HepG2 (cell line): ENCODE measurements around the gene RNU6-1. TPM values are rescaled to one million over a fixed set of nuclear protein-coding genes. Genes with fewer than 3 reads are reported as not detected.

Source experiments
- ATF2 ChIP-seq: sonication (generic); formaldehyde crosslinking; IDR thresholded peaks from 2 replicates; pipeline ENCODE4 v1.4.0; 2020; ENCODE audit warnings: missing genetic modification reagents
- CBX2 ChIP-seq, 2 experiments: fragments of 200-600 bp in 1 of 2; sonication (generic); formaldehyde crosslinking in 1 of 2; IDR thresholded peaks; 2 replicates each; pipeline versions ENCODE4 v1.7.0 to v1.8.1; 2018 to 2022; ENCODE audit warnings: low read depth in 2 of 2, low read length in 1 of 2, mild to moderate bottlenecking in 1 of 2, missing genetic modification reagents in 1 of 2
- ERF ChIP-seq: IDR thresholded peaks from 2 replicates; pipeline ENCODE4 v1.6.1; 2018; ENCODE audit warnings: missing biosample characterization, missing genetic modification reagents
- ETV5 ChIP-seq: IDR thresholded peaks from 2 replicates; pipeline ENCODE4 v1.6.1; 2018; ENCODE audit warnings: missing biosample characterization, missing genetic modification reagents, inconsistent platforms, borderline replicate concordance
- ETV6 ChIP-seq: sonication (generic); formaldehyde crosslinking; conservative IDR thresholded peaks from 2 replicates; pipeline ENCODE4 v1.4.0; 2020; ENCODE audit warnings: missing genetic modification reagents
- EZH2 ChIP-seq: conservative IDR thresholded peaks from 2 replicates; pipeline ENCODE4 v1.6.1; 2012; ENCODE audit warnings: mild to moderate bottlenecking, low read depth, low read length, moderate library complexity
- MLXIP ChIP-seq: sonication (generic); formaldehyde crosslinking; IDR thresholded peaks from 2 replicates; pipeline ENCODE4 v1.9.0; 2021; ENCODE audit warnings: missing genetic modification reagents, borderline replicate concordance
- NFIB ChIP-seq: sonication (generic); formaldehyde crosslinking; IDR thresholded peaks from 2 replicates; pipeline ENCODE4 v1.9.0; 2021; ENCODE audit warnings: missing genetic modification reagents, mild to moderate bottlenecking, borderline replicate concordance
- NKX3-1 ChIP-seq: sonication (generic); formaldehyde crosslinking; IDR thresholded peaks from 2 replicates; pipeline ENCODE4 v1.5.0; 2020; ENCODE audit warnings: missing genetic modification reagents
- RNF219 ChIP-seq: sonication (generic); formaldehyde crosslinking; IDR thresholded peaks from 2 replicates; pipeline ENCODE4 v1.5.0; 2020; ENCODE audit warnings: mild to moderate bottlenecking, missing genetic modification reagents
- XBP1 ChIP-seq: sonication (generic); formaldehyde crosslinking; IDR thresholded peaks from 2 replicates; pipeline ENCODE4 v1.5.0; 2020; ENCODE audit warnings: missing genetic modification reagents
- ZNF12 ChIP-seq: sonication (generic); formaldehyde crosslinking; IDR thresholded peaks from 2 replicates; pipeline ENCODE4 v1.5.0; 2020; ENCODE audit warnings: missing genetic modification reagents
- ZNF546 ChIP-seq: sonication (generic); formaldehyde crosslinking; conservative IDR thresholded peaks from 2 replicates; pipeline ENCODE4 v1.8.1; 2023; ENCODE audit warnings: mild to moderate bottlenecking, missing genetic modification reagents
- ZSCAN31 ChIP-seq: sonication (generic); formaldehyde crosslinking; IDR thresholded peaks from 2 replicates; pipeline ENCODE4 v1.5.0; 2020; ENCODE audit warnings: low read depth, mild to moderate bottlenecking, missing genetic modification reagents
- ZXDC ChIP-seq: sonication (generic); formaldehyde crosslinking; IDR thresholded peaks from 2 replicates; pipeline ENCODE4 v1.5.0; 2020; ENCODE audit warnings: mild to moderate bottlenecking, missing genetic modification reagents
- polyA plus RNA-seq, 8 experiments: library from polyadenylated mRNA; depleted of rRNA in 3 of 8; stranded (reverse) in 7 of 8; unstranded in 1 of 8; fragments of >200 nt; fragmentation: Illumina TruSeq in 4 of 8; extraction: Trizol in 4 of 8; gene quantifications; 2 replicates each; pipeline versions ENCODE4 v1.2.1 to v1.2.3, GENCODE V29; 2011 to 2016; ENCODE audit warnings: low read depth in 4 of 8, missing spikeins in 1 of 8, mixed read lengths in 1 of 8; ENCODE audit not compliant: insufficient read depth in 1 of 8
- total RNA-seq, 5 experiments: library from RNA; depleted of rRNA; stranded (reverse); fragments of >200 nt; fragmentation: Illumina TruSeq; extraction: Trizol; gene quantifications; 2 replicates each; pipeline ENCODE4 v1.2.3, GENCODE V29; 2016; ENCODE audit warnings: low read depth in 1 of 5

RNU6-1 gene
- total and polyA plus RNA-seq, 2 of the 13 experiments (the other 11 are each of a cell fraction or from before 2014, with no cell fraction given): under 0.01 TPM; not detected in 1

- TF ChIP-seq XBP1 (CRISPR knock-in tag) (peak; percentile 76), CBX2 (IDR thresholded peaks at IDR 0.05; ENCODE audit: low read depth, low read length) (no peak), CBX2 (CRISPR knock-in tag; IDR thresholded peaks at IDR 0.05; ENCODE audit: low read depth) (no peak), ETV6 (CRISPR knock-in tag) (peak; percentile 75; the same call in 1 of the 2 replicates), NFIB (CRISPR knock-in tag) (no peak), MLXIP (no peak), RNF219 (CRISPR knock-in tag) (no peak), ERF (CRISPR knock-in tag) (peak; percentile 53; the same call in 1 of the 2 replicates), ZSCAN31 (CRISPR knock-in tag) (no peak), ATF2 (CRISPR knock-in tag) (0 out of 2 replicates have a peak, but pooled peaks have one; percentile 43), ZNF12 (CRISPR knock-in tag) (0 out of 2 replicates have a peak, but pooled peaks have one; percentile 39), ZNF546 (CRISPR knock-in tag) (no peak), EZH2 (no peak), ZXDC (CRISPR knock-in tag) (no peak), ETV5 (no peak), NKX3-1 (CRISPR knock-in tag) (peak; percentile 75)
Observed at GRCh38 chr15:67820992-67821783, 18.7 kb downstream of the RNU6-1 start (continued).
